GM18519 (cell line): ENCODE results near the gene CEP126.

Source experiments
- ATAC-seq: cut with Tn5 transposase; IDR thresholded peaks from one replicate; pipeline ENCODE4 v1.9.1; 2021; ENCODE audit warnings: mild to moderate bottlenecking, moderate library complexity; ENCODE audit not compliant: unreplicated experiment, low FRiP score

The CEP126 gene

GRCh38 chr11:102007567-102008437 lies 93.0 kb downstream of the CEP126 start:
- peak; percentile 83 for ATAC-seq

- no peak for ATAC-seq
Observed at GRCh38 chr11:102010776-102011494, 96.1 kb downstream of the CEP126 start.

GRCh38 chr11:102012946-102013345 lies 98.1 kb downstream of the CEP126 start:
- no peak for ATAC-seq

GRCh38 chr11:102014756-102015155 lies 99.9 kb downstream of the CEP126 start:
- no peak for ATAC-seq

GRCh38 chr11:102017026-102017425 lies 102.2 kb downstream of the CEP126 start:
- ATAC-seq: no peak

- ATAC-seq: no peak
Observed at GRCh38 chr11:102026217-102026616, 111.4 kb downstream of the CEP126 start.

- ATAC-seq: no peak
Observed at GRCh38 chr11:102026959-102027358, 112.1 kb downstream of the CEP126 start.

- no peak for ATAC-seq
Observed at GRCh38 chr11:102036757-102037156, 121.9 kb downstream of the CEP126 start.

GRCh38 chr11:102046841-102047240 lies 132.0 kb downstream of the CEP126 start:
- ATAC-seq: no peak

GRCh38 chr11:102047305-102047924 lies 132.6 kb downstream of the CEP126 start, which contains the start of gene CFAP300:
Gene CFAP300 (plus strand): TSS chr11:102047437. CDS start chr11:102047471, 34 bp downstream.
- no peak for ATAC-seq
